Glutamatergic neuron (in vitro differentiated cells): ENCODE data around the gene RAB15. TPM values are rescaled to one million over a fixed set of nuclear protein-coding genes. Genes with fewer than 3 reads are reported as not detected.

Source experiments
- DNase-seq: peaks from one replicate; pipeline ENCODE4 v3.0.0; 2022
- H3K27ac Mint-ChIP-seq: one replicate; pipeline ENCODE4 v1.8.0; 2020; ENCODE audit warnings: mild to moderate bottlenecking, mixed read lengths, inconsistent platforms; ENCODE audit not compliant: unreplicated experiment
- H3K27me3 Mint-ChIP-seq: one replicate; pipeline ENCODE4 v1.8.0; 2020; ENCODE audit warnings: mild to moderate bottlenecking, moderate library complexity, mixed read lengths, inconsistent platforms; ENCODE audit not compliant: unreplicated experiment
- H3K36me3 Mint-ChIP-seq: one replicate; pipeline ENCODE4 v1.8.0; 2020; ENCODE audit warnings: mild to moderate bottlenecking, mixed read lengths, inconsistent platforms; ENCODE audit not compliant: unreplicated experiment
- H3K4me1 Mint-ChIP-seq: one replicate; pipeline ENCODE4 v1.8.0; 2020; ENCODE audit warnings: mild to moderate bottlenecking, low read depth, mixed read lengths, inconsistent platforms; ENCODE audit not compliant: unreplicated experiment
- H3K4me3 Mint-ChIP-seq: one replicate; pipeline ENCODE4 v1.8.0; 2020; ENCODE audit warnings: mild to moderate bottlenecking, mixed read lengths, inconsistent platforms; ENCODE audit not compliant: unreplicated experiment
- H3K9me3 Mint-ChIP-seq: one replicate; pipeline ENCODE4 v1.8.0; 2020; ENCODE audit warnings: mild to moderate bottlenecking, moderate library complexity, mixed read lengths, inconsistent platforms; ENCODE audit not compliant: unreplicated experiment
- total RNA-seq: library from RNA; stranded (reverse); fragmentation: NEBNext Ultra II Directional; extraction: Animal tissue kit (Norgen Biotek cat#: 25700); gene quantifications from one replicate; pipeline ENCODE4 v1.2.1, GENCODE V29; 2021; ENCODE audit not compliant: unreplicated experiment
- TF ChIP-seq, protein P1 (sequence below): fragments of 200-600 bp; sonication (generic); IDR thresholded peaks from one replicate; pipeline ENCODE4 v1.5.0; 2021; ENCODE audit not compliant: partially characterized antibody, unreplicated experiment

Gene RAB15
- total RNA-seq, 1 donor from 2014 or later: 79.5 TPM

GRCh38 chr14:64951291-64951690 lies 20.8 kb downstream of the RAB15 start:
- Mint-ChIP-seq H3K9me3 (peaks cover 2% of the 10 kb centered on the region), H3K27me3 (no peaks in the 10 kb centered on the region), H3K27ac (no peak overlapping the region), H3K36me3 (peaks cover 10% of the 10 kb centered on the region), H3K4me3 (no peak overlapping the region), H3K4me1 (no peaks in the 10 kb centered on the region)
- TF ChIP-seq, protein P1, sequence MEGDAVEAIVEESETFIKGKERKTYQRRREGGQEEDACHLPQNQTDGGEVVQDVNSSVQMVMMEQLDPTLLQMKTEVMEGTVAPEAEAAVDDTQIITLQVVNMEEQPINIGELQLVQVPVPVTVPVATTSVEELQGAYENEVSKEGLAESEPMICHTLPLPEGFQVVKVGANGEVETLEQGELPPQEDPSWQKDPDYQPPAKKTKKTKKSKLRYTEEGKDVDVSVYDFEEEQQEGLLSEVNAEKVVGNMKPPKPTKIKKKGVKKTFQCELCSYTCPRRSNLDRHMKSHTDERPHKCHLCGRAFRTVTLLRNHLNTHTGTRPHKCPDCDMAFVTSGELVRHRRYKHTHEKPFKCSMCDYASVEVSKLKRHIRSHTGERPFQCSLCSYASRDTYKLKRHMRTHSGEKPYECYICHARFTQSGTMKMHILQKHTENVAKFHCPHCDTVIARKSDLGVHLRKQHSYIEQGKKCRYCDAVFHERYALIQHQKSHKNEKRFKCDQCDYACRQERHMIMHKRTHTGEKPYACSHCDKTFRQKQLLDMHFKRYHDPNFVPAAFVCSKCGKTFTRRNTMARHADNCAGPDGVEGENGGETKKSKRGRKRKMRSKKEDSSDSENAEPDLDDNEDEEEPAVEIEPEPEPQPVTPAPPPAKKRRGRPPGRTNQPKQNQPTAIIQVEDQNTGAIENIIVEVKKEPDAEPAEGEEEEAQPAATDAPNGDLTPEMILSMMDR: no peak
- no peak for DNase-seq

GRCh38 chr14:64950889-64951288 lies 21.2 kb downstream of the RAB15 start:
- Mint-ChIP-seq H3K36me3 (peaks cover 10% of the 10 kb centered on the region), H3K4me3 (no peak overlapping the region), H3K4me1 (no peaks in the 10 kb centered on the region), H3K27ac (no peak overlapping the region), H3K9me3 (peaks cover 2% of the 10 kb centered on the region), H3K27me3 (no peaks in the 10 kb centered on the region)
- no peak for DNase-seq
- TF ChIP-seq, protein P1: no peak

- no peaks in the 10 kb centered on the region for H3K27me3 Mint-ChIP-seq
- H3K4me1 Mint-ChIP-seq: no peaks in the 10 kb centered on the region
- H3K36me3 Mint-ChIP-seq: peaks cover 6% of the 10 kb centered on the region
- no peak overlapping the region for H3K27ac Mint-ChIP-seq
- TF ChIP-seq, protein P1: no peak
- no peak overlapping the region for H3K4me3 Mint-ChIP-seq
- no peak for DNase-seq
- H3K9me3 Mint-ChIP-seq: peaks cover 7% of the 10 kb centered on the region
Observed at GRCh38 chr14:64948612-64949210, 23.4 kb downstream of the RAB15 start.

- TF ChIP-seq, protein P1: no peak
- H3K36me3 Mint-ChIP-seq: peaks cover 6% of the 10 kb centered on the region
- peaks cover 7% of the 10 kb centered on the region for H3K9me3 Mint-ChIP-seq
- H3K4me1 Mint-ChIP-seq: no peaks in the 10 kb centered on the region
- H3K4me3 Mint-ChIP-seq: no peak overlapping the region
- no peaks in the 10 kb centered on the region for H3K27me3 Mint-ChIP-seq
- no peak for DNase-seq
- no peak overlapping the region for H3K27ac Mint-ChIP-seq
Observed at GRCh38 chr14:64947710-64948611, 24.2 kb downstream of the RAB15 start.
